Left lobe of liver (tissue), 2 donors: Measurements from ENCODE around the gene MUC20. TPM values are rescaled to one million over a fixed set of nuclear protein-coding genes. Genes with fewer than 3 reads are reported as not detected.
"Not testable (repeated sequence)": the region's sequence is repeated elsewhere in the genome, so short reads cannot be mapped to it uniquely, and the experiment has no call there.

Source experiments
- ATAC-seq: fragments of 200-7000 bp; cut with Tn5 transposase; one replicate; pipeline ENCODE4 v1.9.1; 2020; ENCODE audit warnings: mild to moderate bottlenecking, moderate library complexity
- DNase-seq: peaks from one replicate; pipeline ENCODE4 v3.0.0-alpha.2; 2020; ENCODE audit warnings: low spot score
- total RNA-seq: library from RNA; stranded (reverse); gene quantifications from one replicate; pipeline ENCODE4 v1.2.1, GENCODE V29; 2021
- donor health status: DM: no; HTN: no; CAD: no; lungs with moderate emphysema.
- donor health status: DM: no; HTN: yes; CAD: no.

The MUC20 gene, protein sequence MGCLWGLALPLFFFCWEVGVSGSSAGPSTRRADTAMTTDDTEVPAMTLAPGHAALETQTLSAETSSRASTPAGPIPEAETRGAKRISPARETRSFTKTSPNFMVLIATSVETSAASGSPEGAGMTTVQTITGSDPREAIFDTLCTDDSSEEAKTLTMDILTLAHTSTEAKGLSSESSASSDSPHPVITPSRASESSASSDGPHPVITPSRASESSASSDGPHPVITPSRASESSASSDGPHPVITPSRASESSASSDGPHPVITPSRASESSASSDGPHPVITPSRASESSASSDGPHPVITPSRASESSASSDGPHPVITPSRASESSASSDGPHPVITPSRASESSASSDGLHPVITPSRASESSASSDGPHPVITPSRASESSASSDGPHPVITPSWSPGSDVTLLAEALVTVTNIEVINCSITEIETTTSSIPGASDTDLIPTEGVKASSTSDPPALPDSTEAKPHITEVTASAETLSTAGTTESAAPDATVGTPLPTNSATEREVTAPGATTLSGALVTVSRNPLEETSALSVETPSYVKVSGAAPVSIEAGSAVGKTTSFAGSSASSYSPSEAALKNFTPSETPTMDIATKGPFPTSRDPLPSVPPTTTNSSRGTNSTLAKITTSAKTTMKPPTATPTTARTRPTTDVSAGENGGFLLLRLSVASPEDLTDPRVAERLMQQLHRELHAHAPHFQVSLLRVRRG
- 29.6 TPM for total RNA-seq

DNA sequence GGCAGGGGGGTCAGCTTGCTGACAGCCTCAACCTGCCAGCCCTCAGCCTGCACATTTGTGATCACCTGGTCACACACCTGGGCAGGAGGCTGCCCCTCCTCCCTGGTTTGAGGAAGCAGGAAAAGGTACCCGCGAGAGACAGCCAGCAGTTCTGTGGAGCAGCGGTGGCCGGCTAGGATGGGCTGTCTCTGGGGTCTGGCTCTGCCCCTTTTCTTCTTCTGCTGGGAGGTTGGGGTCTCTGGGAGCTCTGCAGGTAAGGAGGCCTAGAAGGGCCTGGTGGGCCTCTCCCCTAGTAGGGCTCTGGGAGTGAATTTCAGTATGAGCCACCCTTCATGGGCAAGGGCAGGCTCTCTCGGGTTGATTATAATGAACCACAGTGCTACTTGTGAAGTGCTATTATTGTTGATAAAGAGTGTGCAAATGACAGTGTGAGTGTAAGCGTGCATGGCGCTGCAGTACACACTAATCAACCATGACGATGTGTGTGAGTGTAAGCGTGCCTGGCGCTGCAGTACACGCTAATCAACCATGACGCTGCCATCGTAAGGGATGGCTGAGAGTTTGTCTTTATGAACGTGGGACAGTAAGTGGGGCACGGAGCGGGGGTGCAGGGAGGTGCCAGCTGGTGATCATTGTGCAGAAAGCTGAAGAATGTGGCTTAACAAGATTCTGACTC is at the start of gene MUC20:
MUC20 (plus strand) TSS at position 148 of the 676 bp plus-strand sequence; CDS start at position 178, 30 bp downstream.
- ATAC-seq, DNase-seq: not testable (repeated sequence)

DNA sequence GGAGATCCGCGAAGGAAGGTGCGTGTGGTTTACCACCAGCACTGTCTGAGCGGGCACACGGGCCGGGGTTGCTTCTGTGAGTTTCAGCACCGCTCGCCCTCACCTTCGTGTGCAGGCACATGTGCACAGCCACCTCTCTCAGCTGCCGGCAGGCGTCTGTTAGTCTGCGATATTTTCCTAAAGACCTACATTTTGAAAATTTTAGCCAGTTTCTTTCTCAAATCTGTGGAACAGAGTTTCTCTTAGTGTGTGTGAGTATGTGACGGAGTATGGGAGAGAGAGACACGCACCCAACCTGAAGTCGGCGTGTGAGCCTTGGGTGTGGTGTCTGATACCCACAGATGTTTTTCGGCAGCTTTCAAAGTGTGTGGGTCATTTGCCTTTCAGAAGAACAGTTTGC is 49.5 kb upstream of the MUC20 start:
- not testable (repeated sequence) for DNase-seq, ATAC-seq

DNA sequence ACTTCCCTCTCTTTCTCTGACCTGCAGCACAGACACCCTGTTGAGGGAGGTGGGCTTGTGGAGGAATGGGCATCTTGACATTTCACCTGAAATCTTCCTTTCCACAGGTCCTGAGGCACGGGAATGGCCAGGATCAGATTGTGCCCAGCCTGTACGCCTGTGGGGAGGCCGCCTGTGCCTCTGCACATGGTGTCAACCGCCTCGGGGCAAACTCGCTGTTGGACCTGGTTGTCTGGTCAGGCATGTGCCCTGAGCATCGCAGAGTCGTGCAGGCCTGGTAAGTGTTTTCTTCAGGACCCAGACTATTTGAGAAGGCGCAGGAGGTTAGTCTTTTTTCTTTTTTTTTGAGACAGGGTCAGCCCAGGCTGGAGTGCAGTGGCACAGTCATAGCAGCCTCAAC is 47.1 kb upstream of the MUC20 start:
- not testable (repeated sequence) for ATAC-seq, DNase-seq

DNA sequence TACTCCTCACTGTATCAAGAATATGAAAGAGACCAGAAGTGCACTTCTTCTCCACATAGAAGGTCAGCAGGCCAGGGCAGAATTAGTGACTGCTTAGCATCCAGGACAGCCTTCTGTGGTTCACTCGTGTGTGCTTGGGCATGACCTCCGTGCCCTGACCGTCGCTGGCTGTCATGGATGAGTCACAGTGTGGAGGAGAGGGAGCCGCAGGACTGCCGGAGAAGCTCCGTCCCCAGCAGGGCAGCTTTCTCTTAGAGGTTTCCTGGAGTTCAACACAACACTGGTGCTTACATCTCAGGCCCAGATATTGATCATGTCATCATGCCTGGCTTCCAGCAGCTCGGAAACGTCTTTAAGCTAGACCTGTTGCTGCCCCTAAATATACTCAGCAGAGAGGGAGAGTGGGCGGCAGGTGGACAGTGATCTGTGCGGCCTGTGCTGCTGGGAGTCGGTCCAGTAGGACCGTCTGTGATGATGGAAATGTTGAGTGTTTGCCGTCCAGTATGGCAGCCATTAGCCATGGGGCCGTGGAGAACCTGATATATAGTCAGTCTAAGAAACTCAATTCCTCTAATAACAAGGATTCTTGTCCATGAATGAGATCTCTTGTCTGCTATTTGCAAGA is 42.3 kb upstream of the MUC20 start:
- DNase-seq, result not testable (repeated sequence)

DNA sequence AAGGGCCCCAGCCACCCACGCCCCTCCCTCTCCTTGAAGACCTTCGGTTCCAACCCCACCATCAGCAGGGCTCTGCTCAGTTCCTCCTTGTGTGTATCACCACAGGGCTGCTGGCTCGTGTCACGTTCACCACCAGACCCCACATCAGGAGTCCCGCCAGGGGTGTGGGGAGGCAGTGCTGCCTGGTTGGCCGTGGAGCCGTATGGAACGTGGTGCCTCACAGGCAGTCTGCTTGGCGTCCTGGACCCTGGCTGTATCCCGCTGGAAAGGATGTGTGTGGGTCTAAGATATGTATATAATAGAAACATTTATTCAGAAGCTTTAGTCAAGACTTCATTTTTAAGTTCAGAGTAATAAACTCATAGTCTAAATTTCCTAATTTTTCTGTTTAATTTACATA is 40.1 kb upstream of the MUC20 start:
- ATAC-seq, DNase-seq: not testable (repeated sequence)

More for the DNA sequence above, 42.3 kb upstream of the MUC20 start:
- ATAC-seq, result not testable (repeated sequence)

DNA sequence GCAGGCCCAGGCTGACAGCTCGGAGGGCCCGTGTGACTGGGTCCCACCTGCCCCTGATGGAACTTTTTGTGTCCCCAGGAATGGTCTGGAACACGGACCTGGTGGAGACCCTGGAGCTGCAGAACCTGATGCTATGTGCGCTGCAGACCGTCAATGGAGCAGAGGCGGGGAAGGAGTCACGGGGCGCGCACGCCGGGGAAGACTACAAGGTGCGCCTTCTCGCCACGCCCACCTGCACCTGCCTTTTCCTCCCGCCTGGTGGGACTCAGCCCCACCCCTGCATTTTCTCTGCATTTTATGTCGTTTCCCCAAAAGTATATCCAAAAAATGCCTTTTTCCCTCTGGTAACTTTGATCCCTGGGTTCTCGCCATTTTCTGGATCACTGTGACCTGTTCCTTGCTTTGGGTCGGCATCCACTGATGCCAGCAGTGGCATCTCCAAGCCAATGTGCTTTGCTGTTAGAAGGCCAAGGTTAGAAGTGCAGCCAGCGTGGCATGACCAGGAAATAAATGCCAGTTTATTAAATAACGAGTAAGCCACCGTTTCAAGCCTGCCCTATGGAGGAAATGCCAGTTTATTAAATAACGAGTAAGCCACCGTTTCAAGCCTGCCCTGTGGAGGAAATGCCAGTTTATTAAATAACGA is 39.2 kb upstream of the MUC20 start:
- not testable (repeated sequence) for DNase-seq
- peak; percentile 78 for ATAC-seq

DNA sequence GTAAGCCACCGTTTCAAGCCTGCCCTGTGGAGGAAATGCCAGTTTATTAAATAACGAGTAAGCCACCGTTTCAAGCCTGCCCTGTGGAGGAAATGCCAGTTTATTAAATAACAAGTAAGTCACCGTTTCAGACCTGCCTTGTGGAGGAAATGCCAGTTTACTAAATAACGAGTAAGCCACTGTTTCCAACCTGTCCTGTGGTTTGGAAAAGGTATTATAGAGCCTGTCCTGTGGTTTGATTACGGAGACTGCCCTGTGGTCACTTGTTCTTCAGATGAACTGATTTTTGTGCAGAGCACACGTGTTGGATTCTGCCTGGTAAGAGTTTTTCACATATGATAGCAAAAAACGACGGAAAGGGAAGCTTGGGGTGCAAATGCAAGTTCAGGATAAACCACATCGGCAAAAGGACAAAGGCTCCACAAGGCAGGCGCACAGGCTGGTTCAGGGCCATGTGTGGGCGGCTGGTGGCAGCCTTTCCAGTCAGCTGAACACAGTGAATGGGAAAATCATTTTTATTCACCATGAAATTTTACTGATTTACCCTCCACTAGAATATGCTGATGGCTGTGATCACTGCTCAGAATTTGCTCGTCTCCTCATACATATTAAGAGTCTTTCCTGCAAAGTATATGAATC is 38.6 kb upstream of the MUC20 start:
- ATAC-seq, result peak; percentile 72
- DNase-seq, result not testable (repeated sequence)

DNA sequence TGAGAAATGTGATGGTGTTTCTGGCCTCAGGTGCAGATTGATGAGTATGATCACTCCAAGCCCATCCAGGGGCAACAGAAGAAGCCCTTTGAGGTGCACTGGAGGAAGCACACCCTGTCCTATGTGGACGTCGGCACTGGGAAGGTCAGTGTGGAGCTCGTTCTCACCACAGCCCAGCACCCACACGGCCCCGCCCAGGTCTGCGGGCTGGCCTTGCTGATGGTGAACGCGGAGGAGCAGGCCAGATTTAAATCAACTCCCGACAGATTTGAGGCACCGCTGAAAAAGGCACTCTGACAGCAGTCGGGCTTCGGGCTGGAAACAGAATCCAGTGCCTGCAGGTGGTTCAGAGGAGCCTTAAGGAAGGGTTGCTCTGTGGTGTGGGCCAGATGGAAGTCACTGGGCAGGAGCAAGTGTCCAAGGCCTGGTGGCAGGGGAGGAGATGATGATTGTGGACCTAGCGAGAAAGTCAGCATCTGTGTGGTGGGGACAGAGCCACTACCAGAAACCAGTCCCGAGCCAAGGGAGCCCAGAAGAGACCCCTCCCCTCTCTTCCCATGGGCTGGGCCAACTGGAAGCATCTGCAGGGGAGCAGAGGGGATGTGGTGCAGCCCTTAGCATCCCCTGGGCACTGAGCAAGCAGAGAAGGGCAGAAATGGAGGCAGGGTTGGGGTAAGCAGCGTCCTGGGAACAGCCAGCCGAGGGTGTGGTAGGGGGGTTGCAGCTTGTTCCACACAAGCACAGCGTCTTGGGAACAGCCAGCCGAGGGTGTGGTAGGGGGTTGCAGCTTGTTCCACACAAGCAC is 36.9 kb upstream of the MUC20 start:
- DNase-seq, result not testable (repeated sequence)
- ATAC-seq, result peak; percentile 5

DNA sequence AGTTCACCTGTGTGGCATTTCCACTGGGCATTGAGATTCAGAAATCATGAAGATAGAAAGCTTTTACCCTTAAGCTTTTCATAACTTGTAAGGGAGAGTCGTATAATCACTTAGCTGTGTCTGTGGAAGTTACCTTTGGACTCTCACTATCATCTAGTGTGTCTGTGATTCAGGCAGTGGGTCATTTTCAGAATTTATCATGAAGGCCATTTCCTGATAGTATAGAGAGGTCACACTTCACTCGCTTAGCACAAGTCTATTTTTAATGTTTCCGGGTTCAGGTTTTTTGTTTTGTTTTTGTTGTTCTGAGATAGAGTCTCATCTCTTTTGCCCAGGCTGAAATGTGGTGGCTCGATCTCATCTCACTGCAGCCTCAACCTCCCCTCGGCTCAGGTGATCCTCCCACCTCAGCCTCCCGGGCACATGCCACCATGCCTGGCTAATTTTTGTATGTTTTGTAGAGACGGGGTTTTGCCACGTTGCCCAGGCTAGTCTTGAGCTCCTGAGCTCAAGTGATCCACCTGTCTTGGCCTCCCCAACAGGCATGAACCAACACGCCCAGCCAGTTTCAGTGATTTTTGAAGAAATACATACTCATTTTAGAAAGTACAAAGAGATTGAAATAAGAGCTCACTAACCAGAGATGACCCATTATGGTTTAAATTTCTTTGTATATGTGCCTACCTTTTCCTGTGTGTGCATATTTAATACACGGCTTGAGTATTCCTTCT is 36.1 kb upstream of the MUC20 start:
- ATAC-seq, result peak; percentile 6

DNA sequence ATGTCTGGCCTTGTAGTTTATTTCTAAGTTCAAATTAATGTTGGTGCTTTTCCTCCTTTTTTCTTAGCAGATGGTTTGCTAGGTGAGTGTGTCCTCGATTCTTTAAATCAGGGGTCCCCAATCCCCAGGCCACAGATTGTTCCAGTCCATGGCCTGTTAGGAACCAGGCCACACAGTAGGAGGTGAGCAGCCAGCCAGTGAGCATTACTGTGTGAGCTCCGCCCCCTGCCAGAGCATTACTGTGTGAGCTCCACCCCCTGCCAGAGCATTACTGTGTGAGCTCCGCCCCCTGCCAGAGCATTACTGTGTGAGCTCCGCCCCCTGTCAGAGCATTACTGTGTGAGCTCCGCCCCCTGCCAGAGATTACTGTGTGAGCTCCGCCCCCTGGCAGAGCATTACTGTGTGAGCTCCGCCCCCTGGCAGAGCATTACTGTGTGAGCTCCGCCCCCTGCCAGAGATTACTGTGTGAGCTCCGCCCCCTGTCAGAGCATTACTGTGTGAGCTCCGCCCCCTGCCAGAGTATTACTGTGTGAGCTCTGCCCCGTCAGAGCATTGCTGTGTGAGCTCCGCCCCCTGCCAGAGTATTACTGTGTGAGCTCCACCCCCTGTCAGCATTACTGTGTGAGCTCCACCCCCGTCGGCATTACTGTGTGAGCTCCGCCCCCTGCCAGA is 34.1 kb upstream of the MUC20 start:
- not testable (repeated sequence) for ATAC-seq, DNase-seq

More for the DNA sequence above, 36.1 kb upstream of the MUC20 start:
- not testable (repeated sequence) for DNase-seq

DNA sequence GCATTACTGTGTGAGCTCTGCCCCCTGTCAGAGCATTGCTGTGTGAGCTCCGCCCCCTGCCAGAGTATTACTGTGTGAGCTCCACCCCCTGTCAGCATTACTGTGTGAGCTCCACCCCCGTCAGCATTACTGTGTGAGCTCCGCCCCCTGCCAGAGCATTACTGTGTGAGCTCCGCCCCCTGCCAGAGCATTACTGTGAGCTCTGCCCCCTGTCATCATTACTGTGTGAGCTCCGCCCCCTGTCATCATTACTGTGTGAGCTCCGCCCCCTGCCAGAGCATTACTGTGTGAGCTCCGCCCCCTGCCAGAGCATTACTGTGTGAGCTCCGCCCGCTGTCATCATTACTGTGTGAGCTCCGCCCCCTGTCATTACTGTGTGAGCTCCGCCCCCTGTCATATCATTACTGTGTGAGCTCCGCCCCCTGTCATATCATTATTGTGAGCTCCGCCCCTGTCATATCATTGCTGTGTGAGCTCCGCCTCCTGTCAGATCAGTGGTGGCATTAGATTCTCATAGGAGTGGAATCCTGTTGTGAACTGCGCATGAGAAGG is 33.5 kb upstream of the MUC20 start:
- not testable (repeated sequence) for DNase-seq
- ATAC-seq, result peak; percentile 22

DNA sequence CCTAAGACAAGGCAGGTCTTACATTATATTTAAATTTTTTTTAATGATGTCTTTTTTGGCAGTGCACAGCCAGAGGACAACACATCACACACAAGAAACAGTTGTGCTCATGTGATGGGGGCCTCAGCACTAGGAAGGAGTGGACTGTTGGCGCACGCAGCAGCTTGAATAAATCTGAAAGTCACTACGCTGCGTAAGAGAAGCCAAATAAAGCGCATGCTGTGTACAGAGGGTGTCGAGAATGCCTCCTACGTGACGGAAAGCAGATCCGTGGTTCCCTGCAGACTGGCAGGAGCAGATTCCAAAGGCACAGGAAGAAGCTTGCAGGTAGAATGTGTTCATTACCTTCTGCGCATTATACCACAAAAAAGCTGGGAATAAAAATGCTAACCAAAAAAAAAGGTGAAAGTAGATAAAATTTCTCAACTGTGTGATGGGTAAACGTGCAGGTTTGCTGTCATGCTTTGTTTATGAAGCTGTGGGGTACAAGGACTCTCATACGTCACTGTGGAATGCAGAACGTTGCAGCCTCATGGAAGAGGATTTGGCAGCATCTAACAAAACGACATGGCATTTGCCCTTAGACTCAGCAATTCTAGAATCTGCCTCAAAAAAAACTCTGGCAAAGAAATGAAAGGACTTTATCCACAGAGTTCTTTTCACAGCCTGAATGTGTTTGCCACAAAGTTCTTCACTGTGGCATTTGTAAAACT is 32.2 kb upstream of the MUC20 start:
- not testable (repeated sequence) for DNase-seq
- peak; percentile 55 for ATAC-seq

DNA sequence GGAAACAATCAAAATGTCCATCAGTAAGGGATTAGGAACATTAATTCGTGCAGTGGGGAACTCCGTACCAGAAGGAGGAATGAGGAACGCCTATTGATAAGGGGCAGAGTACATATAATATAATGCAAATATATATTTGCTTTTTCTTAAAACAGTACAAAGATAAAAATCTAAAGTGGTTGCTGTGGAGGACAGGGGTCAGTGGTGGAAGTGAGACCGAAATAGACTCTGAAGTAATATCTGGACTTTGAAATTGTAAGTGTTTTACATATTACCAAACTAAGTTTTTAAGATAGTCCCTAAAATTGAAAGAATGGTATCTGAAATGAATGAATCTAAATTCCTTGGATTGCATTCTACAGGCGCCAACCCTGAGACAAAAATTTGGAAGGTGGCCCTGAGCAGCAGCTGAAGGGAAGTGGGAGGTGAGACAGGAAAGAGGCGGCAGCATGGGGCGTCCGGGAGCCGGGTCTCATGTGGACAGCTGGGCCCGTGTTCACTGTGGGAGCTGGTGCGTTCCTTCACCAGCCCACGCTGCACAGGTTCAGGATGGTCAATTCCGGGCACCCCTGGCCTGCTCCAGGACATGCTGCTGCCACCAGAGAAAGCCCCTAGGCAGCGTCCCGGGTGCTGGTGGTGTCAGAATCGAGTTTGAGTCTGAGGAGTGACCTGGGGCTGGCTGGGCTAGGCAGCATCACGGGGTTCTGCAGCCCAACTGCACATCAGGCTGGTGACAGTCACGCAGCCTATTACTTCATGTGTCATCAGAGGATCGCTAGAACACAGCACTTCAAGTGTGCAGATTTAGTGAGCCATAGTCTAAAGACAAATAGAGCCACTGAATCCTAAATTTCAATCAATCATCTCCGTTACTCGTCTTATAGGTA is 31.4 kb upstream of the MUC20 start:
- ATAC-seq, result peak; percentile 64
- DNase-seq, result not testable (repeated sequence)

DNA sequence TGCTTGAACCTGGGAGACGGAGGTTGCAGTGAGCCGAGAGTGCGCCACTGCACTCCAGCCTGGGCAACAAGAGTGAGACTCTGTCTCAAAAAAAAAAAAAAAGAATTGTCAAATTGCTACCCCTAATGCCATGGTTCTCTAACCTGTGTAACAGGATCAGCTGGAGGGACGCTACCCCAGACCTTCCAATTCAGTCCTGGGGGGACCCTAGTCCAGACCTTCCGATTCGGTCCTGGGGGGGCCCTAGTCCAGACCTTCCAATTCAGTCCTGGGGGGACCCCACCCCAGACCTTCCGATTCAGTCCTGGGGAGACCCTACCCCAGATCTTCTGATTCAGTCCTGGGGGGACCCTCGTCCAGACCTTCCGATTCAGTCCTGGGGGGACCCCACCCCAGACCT is 29.8 kb upstream of the MUC20 start:
- no peak for DNase-seq
- ATAC-seq, result no peak

DNA sequence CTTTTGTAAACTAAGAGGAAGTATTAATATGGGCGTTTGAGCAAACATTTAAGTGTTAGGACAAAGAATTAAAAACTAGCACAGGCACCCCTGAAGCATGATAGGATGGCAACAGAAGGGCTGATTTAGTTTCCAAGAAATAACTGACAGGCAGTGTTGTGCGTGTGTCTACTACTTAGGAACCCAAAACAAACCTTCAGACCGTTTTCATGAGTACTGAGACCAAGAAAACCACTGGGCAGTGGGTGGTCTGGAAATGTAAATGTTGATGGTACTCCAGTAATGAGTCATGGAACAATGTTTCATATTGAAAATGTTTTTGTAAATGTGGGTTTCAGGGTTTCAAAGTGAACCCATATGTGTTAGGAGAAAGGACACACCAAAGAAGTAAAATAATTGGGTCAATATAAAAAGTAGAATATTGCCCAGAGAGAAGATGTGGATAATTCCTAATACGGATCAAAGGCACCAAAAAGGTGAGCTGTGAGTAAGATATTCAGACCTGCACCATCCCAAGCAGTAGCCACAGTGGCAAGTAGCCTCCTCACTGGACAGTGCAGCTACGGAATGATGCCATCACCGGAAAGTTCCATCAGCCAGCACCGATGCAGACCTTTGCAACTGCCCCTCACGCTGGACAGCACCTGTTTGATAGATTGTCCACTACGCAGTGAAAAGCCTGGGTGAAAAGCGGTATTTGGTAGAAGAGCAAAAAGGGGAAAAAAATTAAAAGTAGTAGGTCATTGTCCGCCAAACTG is 29.0 kb upstream of the MUC20 start:
- ATAC-seq, result not testable (repeated sequence)

More for the DNA sequence above, 29.0 kb upstream of the MUC20 start:
- not testable (repeated sequence) for DNase-seq
